Activated T-cell treated with anti-CD3 and anti-CD28 coated beads, Interleukin-2, amount 50 U/mL, for 4 hours (primary cell): ENCODE data around the gene INMT. TPM values are rescaled to one million over a fixed set of nuclear protein-coding genes. Genes with fewer than 3 reads are reported as not detected.

Experiments
- ATAC-seq, 2 donors: fragments of 200-7000 bp; cut with Tn5 transposase; one replicate each; pipeline ENCODE4 v1.10.0; 2021
- DNase-seq: peaks from one replicate; pipeline ENCODE4 v3.0.0-alpha.2; 2020
- H3K27me3 Mint-ChIP-seq: one replicate; pipeline ENCODE4 v1.8.0; 2021; ENCODE audit warnings: low read depth, mixed read lengths
- H3K36me3 Mint-ChIP-seq: one replicate; pipeline ENCODE4 v1.8.0; 2022; ENCODE audit warnings: mixed read lengths; ENCODE audit not compliant: insufficient read depth
- H3K4me1 Mint-ChIP-seq: one replicate; pipeline ENCODE4 v1.8.0; 2021; ENCODE audit warnings: low read depth, mixed read lengths
- H3K4me3 Mint-ChIP-seq: one replicate; pipeline ENCODE4 v1.8.0; 2021; ENCODE audit warnings: mild to moderate bottlenecking, moderate library complexity, mixed read lengths
- H3K9me3 Mint-ChIP-seq: one replicate; pipeline ENCODE4 v1.8.0; 2021; ENCODE audit warnings: mixed read lengths
- total RNA-seq, 3 donors: library from RNA; stranded (reverse); gene quantifications; one replicate each; pipeline ENCODE4 v1.2.1, GENCODE V29; 2021

Gene INMT
- total RNA-seq, 3 donors from 2014 or later, result 0.08 to 0.25 (median 0.14) TPM

DNA sequence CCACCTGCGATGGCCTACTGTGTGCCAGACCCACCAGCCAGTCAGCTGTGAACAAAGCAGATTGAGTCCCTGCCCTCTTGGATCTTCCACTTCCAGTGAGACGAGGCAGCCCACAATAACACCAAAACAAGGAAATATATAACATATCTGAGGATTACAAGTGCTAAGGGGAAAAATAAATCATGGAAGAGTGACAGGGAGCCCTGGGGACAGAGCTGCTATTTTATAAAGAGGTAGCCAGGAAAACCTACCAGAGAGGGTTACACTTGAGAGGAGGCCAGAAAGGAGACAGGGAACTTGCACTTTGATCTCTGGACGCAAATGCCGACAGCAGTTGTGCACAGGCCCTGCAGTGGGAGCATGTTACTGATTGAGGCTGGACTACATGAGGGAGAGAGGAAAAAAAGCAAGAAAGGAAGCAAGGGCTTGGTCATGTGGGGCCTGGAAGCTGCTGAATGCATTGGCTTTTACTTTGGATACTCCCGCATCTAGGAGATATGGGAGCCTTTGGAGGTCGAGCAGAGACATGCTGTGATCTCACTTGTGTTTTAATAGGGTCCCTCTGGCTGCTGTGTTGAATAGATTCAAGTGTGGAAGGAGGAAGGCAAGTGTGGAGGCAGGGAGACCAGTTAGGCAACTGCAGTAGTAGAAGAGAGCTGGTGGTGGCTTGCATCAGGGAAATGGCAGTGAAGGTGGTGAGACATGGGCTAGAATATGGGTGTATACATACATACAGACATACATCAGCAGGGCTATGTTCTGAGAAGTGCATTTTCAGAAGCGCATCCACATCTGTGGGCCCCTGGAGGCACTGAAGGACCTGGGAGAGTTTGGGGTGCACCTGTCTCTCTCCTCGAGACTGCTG, 45.5 kb downstream of the INMT start:
- DNase-seq (no peak), ATAC-seq (no peak)
- H3K36me3 Mint-ChIP-seq, result peaks cover 2% of the 10 kb centered on the region
- H3K4me3 Mint-ChIP-seq, result no peak overlapping the region
- H3K9me3 Mint-ChIP-seq, result no peaks in the 10 kb centered on the region
- H3K27me3 Mint-ChIP-seq, result no peaks in the 10 kb centered on the region
- H3K4me1 Mint-ChIP-seq, result no peaks in the 10 kb centered on the region

DNA sequence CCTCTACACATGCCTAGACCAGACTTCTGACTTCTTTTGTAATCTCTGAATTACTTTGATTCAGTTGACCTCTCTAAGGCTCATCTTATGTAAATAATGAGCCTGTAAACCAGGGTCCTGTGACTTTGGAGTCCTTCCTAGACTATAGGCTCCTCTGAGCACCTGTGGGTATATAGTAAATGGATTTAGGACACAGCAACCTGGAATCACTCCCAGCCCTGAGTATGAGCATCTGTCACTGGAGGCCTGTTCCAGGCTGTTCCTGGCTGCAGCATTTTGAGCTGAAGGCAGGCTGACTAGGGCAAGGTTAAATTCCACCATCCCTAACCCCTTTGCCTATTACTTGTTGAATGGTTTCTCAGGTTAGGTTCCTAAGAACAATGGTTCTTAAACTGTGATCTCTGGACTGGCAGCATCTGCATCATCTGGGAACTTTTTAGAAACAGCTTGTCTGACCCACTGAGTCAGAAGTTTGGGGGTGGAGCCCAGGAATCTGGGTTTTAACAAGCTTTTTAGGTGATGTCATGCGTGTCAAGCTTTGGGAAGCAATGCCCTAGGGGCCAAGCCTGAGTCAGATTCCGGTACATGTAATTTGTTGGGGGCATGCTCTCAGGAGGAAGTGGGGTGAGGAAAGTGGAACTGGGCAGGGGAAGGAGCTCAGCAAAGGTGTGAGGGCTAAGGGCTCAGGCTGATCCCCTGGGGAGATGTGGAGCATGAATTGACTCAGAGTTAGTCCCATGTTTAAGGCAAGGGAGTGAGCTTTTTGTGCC, 47.5 kb downstream of the INMT start:
- no peaks in the 10 kb centered on the region for H3K9me3 Mint-ChIP-seq
- no peaks in the 10 kb centered on the region for H3K4me1 Mint-ChIP-seq
- peaks cover 2% of the 10 kb centered on the region for H3K36me3 Mint-ChIP-seq
- ATAC-seq, result no peak
- no peak for DNase-seq
- no peaks in the 10 kb centered on the region for H3K27me3 Mint-ChIP-seq
- no peak overlapping the region for H3K4me3 Mint-ChIP-seq

- H3K27me3 Mint-ChIP-seq, result no peaks in the 10 kb centered on the region
- H3K9me3 Mint-ChIP-seq, result no peaks in the 10 kb centered on the region
- no peaks in the 10 kb centered on the region for H3K4me1 Mint-ChIP-seq
- no peak overlapping the region for H3K4me3 Mint-ChIP-seq
- ATAC-seq (no peak), DNase-seq (no peak)
- peaks cover 2% of the 10 kb centered on the region for H3K36me3 Mint-ChIP-seq
Measured at GRCh38 chr7:30799976-30800661, 48.2 kb downstream of the INMT start.

DNA sequence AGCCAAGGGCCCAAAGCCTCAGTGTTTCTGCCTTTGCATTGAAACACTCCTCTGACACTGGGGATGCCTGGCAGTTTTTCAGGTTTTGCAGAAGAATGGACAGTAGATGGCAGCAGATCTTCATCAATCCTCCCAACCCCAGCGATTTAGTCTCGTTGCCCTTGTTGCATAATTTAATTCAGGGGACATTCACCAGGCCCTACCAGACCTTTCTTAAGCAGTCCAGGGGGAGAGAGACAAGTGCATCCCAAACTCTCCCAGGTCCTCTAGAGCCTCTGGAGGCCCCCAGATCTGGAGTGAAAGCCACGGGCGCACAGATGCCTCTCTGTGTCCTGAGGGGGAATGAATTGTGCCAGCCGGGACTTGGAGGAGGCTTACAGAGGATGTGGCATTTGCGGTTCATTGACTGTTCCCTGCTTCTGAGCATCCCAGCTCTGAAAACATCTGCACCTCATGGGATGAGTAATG, 48.9 kb downstream of the INMT start:
- H3K36me3 Mint-ChIP-seq, result peaks cover 2% of the 10 kb centered on the region
- peak; percentile 37 to 41 for ATAC-seq
- H3K4me1 Mint-ChIP-seq, result no peaks in the 10 kb centered on the region
- H3K27me3 Mint-ChIP-seq, result no peaks in the 10 kb centered on the region
- H3K9me3 Mint-ChIP-seq, result no peaks in the 10 kb centered on the region
- no peak for DNase-seq
- H3K4me3 Mint-ChIP-seq, result no peak overlapping the region

- Mint-ChIP-seq H3K36me3 (no peaks in the 10 kb centered on the region), H3K4me1 (no peaks in the 10 kb centered on the region), H3K4me3 (no peak overlapping the region), H3K9me3 (no peaks in the 10 kb centered on the region), H3K27me3 (no peaks in the 10 kb centered on the region)
- ATAC-seq (no peak), DNase-seq (no peak)
Measured at GRCh38 chr7:30802812-30803211, 50.9 kb downstream of the INMT start.

DNA sequence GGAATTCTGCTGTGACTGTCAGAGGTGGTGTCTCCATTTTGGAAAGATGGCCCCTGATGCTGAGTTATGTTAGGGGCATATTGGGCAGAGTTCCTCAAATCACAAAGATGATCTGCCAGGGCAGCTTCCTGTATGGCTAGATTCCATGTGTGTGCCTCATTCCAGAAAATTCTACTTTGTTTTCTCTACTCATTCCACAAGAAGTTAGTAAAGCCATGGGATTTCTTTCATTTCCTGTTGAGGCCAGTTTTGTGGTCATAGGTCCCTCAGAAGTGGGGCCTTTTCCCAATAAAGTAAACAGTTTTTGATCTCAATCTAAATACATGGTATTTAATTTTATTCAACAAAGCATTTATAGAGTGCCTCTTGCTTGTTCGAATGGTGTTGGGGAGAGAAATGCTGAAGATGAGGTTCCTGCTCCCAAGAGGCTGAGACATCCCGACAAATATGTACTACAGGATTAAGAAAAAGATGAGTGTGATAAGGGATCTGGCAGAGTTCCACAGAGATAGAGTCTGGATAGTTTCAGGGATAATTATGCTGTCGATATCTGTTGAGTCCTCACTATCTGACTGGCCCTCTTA, 52.2 kb downstream of the INMT start:
- no peak for ATAC-seq

GRCh38 chr7:30805081-30805691, 53.3 kb downstream of the INMT start:
- Mint-ChIP-seq H3K4me3 (no peak overlapping the region), H3K9me3 (no peaks in the 10 kb centered on the region), H3K36me3 (no peaks in the 10 kb centered on the region), H3K4me1 (no peaks in the 10 kb centered on the region), H3K27me3 (no peaks in the 10 kb centered on the region)
- DNase-seq (no peak), ATAC-seq (no peak)

More for the DNA sequence above, 52.2 kb downstream of the INMT start:
- H3K4me3 Mint-ChIP-seq, result no peak overlapping the region
- no peaks in the 10 kb centered on the region for H3K9me3 Mint-ChIP-seq
- no peaks in the 10 kb centered on the region for H3K27me3 Mint-ChIP-seq
- H3K4me1 Mint-ChIP-seq, result no peaks in the 10 kb centered on the region
- H3K36me3 Mint-ChIP-seq, result no peaks in the 10 kb centered on the region
- no peak for DNase-seq

DNA sequence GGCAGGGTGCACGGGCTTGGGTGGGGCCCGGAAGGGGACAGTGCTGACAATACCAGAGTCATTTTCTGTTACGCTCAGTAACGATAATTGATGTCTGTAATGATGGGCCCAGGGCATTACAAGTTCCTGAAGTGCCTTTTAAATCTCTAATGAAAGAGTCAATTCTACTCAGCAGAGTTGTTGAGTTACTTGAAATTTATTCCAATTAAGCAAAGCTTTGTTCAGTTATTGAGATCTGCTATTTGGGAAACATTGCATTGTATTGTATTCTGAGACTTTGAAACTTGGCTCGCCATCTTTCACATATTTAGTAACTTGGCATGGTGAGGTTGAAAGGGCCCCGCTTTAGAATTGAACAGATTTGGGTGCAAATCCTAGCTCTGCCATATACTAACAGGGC, 54.0 kb downstream of the INMT start:
- no peak for DNase-seq
- H3K9me3 Mint-ChIP-seq, result no peaks in the 10 kb centered on the region
- ATAC-seq, result no peak

More for the DNA sequence above, 54.0 kb downstream of the INMT start:
- Mint-ChIP-seq H3K4me3 (no peak overlapping the region), H3K36me3 (no peaks in the 10 kb centered on the region), H3K27me3 (no peaks in the 10 kb centered on the region), H3K4me1 (no peaks in the 10 kb centered on the region)

Other genes with a start within 250 kb of the INMT start
- gene GGCT, start 247.3 kb upstream of the INMT start, total RNA-seq, result 10 to 100 TPM; 66.0 to 75.5 (median 67.5) TPM
- 100 to 1,000 TPM; 366 to 488 (median 410) TPM for gene GARS1, start 157.3 kb upstream of the INMT start, total RNA-seq
- not detected for gene CRHR2, start 69.7 kb upstream of the INMT start, total RNA-seq
- 1 to 10 TPM; 1.6 to 2.1 (median 1.7) TPM for gene MINDY4, start 19.3 kb downstream of the INMT start, total RNA-seq
- gene AQP1, start 159.7 kb downstream of the INMT start, total RNA-seq, result 1 to 10 TPM in 1 of 3 donors, under 1 TPM in 2; 0.79 to 1.1 (median 0.91) TPM
- not detected for gene GHRHR, start 211.8 kb downstream of the INMT start, total RNA-seq